Measurements from ENCODE around the gene TOMM20.
"Not testable (repeated sequence)": the region's sequence is repeated elsewhere in the genome, so short reads cannot be mapped to it uniquely, and the experiment has no call there.

TOMM20 gene

GRCh38 chr1:235077571-235078479, 50.8 kb downstream of the TOMM20 start:
- DNase-seq, result no peak

- no peak for DNase-seq
These were observed 51.5 kb downstream of the TOMM20 start for GRCh38 chr1:235077163-235077540.

GRCh38 chr1:235076504-235077162, 52.0 kb downstream of the TOMM20 start:
- DNase-seq, result no peak

GRCh38 chr1:235075777-235076308, 52.8 kb downstream of the TOMM20 start:
- no peak for DNase-seq

GRCh38 chr1:235075048-235075776, 53.4 kb downstream of the TOMM20 start:
- peak; percentile 48 for DNase-seq

GRCh38 chr1:235074523-235075047, 54.1 kb downstream of the TOMM20 start:
- peak; percentile 27 for DNase-seq

GRCh38 chr1:235073968-235074522, 54.6 kb downstream of the TOMM20 start:
- no peak for DNase-seq

GRCh38 chr1:235073331-235073967, 55.2 kb downstream of the TOMM20 start:
- DNase-seq, result no peak

GRCh38 chr1:235072577-235072976, 56.1 kb downstream of the TOMM20 start:
- DNase-seq, result not testable (repeated sequence)

- DNase-seq, result no peak
These were observed 56.5 kb downstream of the TOMM20 start for GRCh38 chr1:235072096-235072495.

- DNase-seq, result no peak
These were observed 57.8 kb downstream of the TOMM20 start for GRCh38 chr1:235070819-235071218.

- no peak for DNase-seq
These were observed 58.8 kb downstream of the TOMM20 start for GRCh38 chr1:235069577-235070563.

- DNase-seq, result no peak
These were observed 59.5 kb downstream of the TOMM20 start for GRCh38 chr1:235069176-235069575.

GRCh38 chr1:235068158-235069121, 60.2 kb downstream of the TOMM20 start:
- no peak for DNase-seq

GRCh38 chr1:235067396-235068157, 61.1 kb downstream of the TOMM20 start:
- no peak for DNase-seq

GRCh38 chr1:235063068-235063765, 65.4 kb downstream of the TOMM20 start:
- no peak for DNase-seq

- no peak for DNase-seq
These were observed 67.8 kb downstream of the TOMM20 start for GRCh38 chr1:235060607-235061470.

All from effector CD4-positive, alpha-beta T cell (primary cell).